Stromal cell of bone marrow (primary cell): ENCODE measurements around the gene CCDC92B.

ENCODE experiments used
- DNase-seq: peaks from one replicate; pipeline ENCODE4 v3.0.0-alpha.2; 2012; ENCODE audit warnings: low read depth

Gene CCDC92B

GRCh38 chr17:2721603-2722002, 27.8 kb downstream of the CCDC92B start:
- DNase-seq = no peak

DNA sequence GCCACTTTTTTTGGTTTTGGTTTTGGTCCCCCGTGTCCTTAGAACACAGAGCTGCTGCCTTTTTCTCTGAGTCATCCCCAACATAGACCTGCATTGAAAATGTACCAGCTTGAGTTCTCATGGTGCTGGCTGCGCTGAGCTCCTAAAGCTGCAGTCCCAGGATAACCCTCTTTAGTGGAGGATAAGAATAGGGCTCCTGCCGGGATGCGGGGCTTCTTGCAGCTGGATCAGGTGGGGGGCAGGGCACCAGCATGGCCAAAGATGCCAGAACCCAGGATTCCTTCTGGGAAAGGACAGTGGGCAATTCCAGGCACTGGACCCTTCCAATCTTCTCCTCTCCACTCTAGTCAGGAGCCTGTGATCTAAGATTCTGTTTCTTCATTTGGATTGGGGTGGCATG, 29.6 kb downstream of the CCDC92B start:
- no peak for DNase-seq

GRCh38 chr17:2718150-2718938, 31.1 kb downstream of the CCDC92B start:
- no peak for DNase-seq

- no peak for DNase-seq
Measured at GRCh38 chr17:2716649-2717048, 32.8 kb downstream of the CCDC92B start.

GRCh38 chr17:2713881-2714280, 35.6 kb downstream of the CCDC92B start:
- no peak for DNase-seq

- DNase-seq = no peak
Measured at GRCh38 chr17:2712300-2713043, 37.0 kb downstream of the CCDC92B start.

- peak; percentile 98 for DNase-seq
Measured at GRCh38 chr17:2711608-2712299, 37.7 kb downstream of the CCDC92B start, which contains the start of gene CLUH. Gene CLUH, minus strand, starts transcription at chr17:2711764. Its CDS starts 103 bp downstream, at chr17:2711661.

DNA sequence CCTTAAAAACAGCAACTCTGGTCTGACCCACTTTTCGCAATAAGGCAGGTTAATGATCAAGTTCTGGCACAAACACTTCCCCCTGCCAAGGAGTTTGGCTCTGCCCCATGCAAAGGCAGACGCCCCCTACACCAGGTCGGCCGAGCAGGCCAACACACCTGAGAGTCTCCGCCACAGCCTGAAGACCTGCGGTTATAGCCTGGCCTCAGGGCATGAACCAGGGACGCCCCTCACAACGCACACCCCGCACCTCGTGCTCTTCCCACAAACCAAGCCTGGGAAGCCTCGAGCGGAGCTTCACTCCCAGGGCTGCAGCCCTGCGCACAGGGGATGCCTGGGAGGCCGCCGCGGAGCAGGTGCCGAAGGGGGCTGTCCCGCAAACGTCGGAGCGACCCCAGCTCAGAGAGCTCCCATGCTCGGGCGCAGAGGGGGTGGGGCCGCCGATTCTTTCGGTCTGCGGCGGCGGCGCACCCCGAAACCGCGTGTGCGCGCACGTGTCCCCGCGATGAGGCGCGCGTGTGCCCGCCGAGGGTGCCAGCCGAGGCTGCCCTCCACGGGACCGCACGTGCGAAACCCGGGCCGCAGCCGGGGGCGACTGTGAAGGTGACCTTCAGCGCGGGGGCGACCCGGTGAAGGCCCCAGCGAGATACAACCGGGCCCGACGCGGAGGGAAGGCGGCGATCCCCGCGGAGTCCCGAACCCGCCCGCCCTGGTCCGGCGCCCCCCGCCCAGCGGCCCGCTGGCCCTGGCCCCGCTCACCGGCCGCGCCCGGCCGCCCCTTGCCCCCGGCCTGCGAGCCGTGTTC, 38.4 kb downstream of the CCDC92B start:
- no peak for DNase-seq

DNA sequence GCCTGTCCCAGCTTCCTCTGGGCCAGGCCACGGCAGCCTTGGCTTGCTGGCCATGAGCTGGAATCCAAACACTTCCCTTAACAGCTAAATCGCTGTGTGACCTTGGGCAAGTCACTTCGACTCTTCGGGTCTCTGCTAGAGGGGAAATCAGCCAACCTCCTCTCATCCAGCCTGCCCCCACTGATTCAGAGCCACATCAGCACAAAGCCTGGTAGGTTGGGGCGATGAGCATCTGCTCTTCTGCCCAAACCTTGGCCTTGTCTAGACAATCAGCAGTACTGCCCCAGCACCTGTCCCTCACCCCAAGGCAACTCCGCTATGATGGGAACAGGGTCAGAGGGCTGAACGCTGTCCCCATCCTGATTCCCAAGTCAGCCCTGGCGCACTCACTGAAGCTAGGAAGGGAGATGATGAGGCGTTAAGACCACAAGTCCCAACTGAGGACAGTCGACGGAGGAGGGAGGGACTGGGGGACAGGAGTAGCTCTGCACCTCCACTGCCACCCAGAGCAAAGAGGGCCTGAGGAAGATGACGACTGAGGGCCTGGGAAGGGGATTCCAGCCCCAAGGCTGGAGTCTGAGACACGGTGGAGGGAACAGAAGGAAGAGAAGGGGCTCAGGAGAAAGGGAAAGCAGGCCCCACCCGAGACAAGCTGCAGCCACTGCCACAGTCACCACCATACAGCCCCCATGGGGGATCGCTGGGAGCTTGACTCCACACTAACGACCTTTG, 39.2 kb downstream of the CCDC92B start:
- no peak for DNase-seq

DNA sequence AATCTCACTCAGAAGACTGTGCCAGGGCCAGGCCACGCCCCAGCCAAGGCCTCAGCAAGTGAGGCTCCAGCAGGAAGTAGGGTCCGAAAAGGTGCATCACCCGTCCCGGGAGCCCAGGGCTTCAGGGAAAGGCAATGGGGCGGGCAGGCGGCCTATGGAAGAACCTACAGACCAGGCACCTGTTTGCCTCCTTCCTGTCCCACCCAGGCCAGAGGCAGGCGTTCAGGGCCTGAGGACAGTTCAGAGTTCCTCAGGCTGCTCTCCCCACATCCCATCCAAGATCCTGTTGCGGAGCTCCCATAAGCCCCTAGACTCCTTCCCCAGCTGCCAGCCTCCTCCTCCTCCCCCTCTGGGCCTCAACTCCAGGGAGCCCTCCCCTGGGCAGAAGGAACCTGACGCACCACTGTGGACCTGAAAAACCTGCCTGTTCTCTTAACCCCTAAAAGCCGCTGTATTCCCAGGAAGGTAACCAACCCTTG, 40.2 kb downstream of the CCDC92B start:
- no peak for DNase-seq

DNA sequence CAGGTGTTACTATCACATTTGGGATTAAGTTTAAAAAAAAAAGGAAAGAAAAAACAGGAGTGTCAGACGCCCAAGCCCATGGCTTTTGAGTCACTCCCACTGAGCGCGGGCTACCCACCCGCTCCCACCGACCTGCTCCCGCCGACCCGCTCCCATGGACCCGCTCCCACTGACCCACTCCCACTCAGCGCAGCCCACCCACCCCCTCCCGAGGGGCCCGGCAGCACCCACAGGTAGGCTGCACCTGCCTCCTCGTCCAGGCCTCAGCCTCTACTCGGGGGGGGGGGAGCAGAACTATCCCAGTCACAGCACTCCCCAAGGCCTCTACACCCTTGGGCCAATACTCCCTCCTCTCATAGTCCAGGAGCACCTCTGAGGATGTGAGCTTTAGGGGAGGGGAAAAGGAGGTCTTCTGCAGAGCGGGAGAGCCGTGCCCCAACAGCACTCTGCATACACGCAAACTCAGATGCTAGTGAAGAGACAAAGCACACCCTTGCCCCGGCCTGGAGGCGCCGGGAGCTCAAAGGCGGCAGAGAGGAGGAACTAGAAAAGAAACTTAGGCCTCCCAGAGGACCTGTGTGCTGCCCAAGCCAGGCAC, 40.8 kb downstream of the CCDC92B start:
- DNase-seq = no peak

DNA sequence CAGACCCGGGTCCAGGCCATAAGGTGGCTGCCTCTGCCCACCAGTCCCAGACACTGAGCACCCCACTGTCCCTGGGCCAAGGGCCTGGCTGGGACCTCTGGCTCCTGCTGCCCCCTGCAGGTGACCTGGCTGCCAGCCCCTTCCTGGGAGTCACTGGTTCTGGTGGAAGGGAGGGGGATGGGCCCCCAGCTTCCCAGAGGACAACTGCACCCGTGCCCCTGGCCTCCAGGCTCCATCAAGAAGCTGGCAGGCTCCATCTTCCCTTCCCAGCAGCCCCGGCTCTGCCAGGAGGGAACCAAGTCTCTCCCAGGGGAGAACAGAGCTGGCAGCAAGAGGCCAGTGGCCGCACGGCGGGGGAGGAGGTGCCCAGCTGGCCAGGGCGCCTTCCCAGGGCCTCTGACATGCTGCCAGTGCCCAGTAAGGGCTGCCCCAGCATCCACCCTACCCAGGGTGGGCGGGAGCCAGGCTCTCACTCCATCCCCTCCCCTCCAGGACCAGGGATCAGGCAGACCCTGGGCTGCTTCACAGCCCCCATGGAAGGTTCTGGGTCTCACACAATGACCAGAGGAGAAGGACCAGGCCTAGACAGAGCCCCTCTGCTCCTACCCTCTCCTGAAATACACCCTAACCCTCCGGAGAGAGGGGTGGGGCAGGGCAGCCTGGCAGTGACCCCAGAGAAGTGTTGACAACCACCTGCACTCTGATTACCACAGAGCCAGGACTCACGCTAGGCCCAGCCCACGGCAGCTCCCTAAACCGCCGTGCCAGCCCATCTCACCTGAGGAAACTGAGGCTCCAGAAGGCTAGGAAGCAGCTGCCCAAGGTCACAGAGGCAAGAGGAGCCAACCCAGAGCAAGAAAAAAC, 41.5 kb downstream of the CCDC92B start:
- no peak for DNase-seq

- DNase-seq = no peak
Measured at GRCh38 chr17:2706911-2707510, 42.4 kb downstream of the CCDC92B start.

- DNase-seq = no peak
Measured at GRCh38 chr17:2705888-2706795, 43.3 kb downstream of the CCDC92B start.

GRCh38 chr17:2705263-2705662, 44.2 kb downstream of the CCDC92B start:
- DNase-seq = no peak

- DNase-seq = no peak
Measured at GRCh38 chr17:2704890-2705248, 44.6 kb downstream of the CCDC92B start.

GRCh38 chr17:2704031-2704889, 45.2 kb downstream of the CCDC92B start:
- DNase-seq = no peak
